HG02981 (cell line): ENCODE data around the gene PHACTR2.
"Not testable (repeated sequence)": the region's sequence is repeated elsewhere in the genome, so short reads cannot be mapped to it uniquely, and the experiment has no call there.

Source experiments
- ATAC-seq: cut with Tn5 transposase; IDR thresholded peaks from one replicate; pipeline ENCODE4 v1.9.1; 2021; ENCODE audit warnings: mild to moderate bottlenecking, moderate library complexity; ENCODE audit not compliant: unreplicated experiment

PHACTR2 gene

GRCh38 chr6:143758551-143758950 lies 80.8 kb downstream of the PHACTR2 start:
- ATAC-seq = no peak

DNA sequence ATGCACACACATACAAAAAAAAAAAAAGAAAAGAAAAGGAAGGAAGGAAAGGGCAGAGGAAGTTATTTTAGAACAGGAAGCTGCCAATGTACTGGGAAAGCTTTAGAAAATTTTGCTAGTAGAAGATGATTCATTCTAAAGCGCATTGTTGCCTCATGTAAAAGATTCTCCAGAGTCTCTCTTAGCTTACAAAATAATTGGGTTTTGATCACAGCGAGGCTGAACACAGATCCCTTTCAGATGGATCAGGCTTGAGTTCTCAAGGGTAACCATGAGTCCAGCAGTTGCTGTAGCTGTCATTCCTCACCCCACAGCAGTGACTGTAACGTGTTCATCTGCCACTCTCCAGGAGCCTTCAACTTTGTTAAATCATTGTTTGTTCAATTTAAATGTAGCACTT lies 81.9 kb downstream of the PHACTR2 start:
- ATAC-seq = no peak

DNA sequence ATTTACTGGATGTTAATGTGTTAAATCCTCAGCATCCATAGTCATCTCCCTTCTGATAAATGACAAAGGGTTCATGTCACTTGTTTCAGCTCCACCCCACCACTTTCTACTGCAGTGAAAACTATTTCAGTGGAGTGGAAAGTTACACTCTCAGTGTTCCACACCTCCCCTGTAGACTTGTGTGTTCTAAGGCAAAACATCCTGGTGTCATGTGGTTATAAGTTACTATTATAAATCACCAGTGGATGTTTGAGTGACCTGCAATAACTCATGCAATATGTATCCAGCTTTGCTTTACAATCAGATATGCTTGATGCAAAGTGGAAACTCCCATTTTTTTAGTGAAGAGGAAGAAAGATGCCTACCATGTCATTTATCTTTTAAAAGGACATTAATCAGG lies 83.3 kb downstream of the PHACTR2 start:
- ATAC-seq = no peak

DNA sequence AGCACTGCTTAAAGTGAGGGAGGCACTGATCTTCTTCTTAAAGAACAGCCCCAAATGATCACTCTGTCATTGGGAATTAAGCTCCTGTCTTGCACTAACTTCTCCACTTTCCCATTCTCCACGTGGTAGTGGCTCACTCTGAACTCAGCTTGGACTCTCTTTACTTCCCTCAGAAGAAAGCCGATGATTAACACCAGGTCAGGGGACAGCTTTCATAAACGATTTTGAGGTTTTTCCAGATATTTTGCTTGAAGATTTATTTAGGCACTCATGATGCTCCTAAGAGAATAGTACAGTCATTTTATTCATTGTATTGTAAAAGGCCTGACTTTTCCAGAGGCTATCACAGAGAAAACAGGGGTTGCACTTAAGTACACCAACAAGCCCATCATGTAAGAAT lies 84.4 kb downstream of the PHACTR2 start:
- ATAC-seq = no peak

- no peak for ATAC-seq
Observed at GRCh38 chr6:143765422-143766184, 87.8 kb downstream of the PHACTR2 start.

DNA sequence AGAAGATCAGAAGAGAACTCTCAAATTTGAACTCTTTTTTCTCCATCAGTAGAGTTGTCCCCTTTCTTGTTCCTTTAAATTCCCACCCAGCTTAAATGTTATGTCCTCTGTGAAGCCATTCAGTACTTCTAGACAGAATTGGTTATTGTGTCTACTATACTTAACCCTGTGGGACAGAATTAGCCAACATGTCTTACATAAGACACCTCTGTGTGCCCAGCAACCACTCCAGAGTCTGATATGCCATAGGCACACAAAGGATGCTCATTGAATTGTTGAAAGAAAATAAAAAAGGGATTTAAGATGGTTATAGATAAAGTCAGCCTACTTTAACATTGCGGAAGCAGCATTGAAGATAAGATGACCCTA lies 88.4 kb downstream of the PHACTR2 start:
- no peak for ATAC-seq

DNA sequence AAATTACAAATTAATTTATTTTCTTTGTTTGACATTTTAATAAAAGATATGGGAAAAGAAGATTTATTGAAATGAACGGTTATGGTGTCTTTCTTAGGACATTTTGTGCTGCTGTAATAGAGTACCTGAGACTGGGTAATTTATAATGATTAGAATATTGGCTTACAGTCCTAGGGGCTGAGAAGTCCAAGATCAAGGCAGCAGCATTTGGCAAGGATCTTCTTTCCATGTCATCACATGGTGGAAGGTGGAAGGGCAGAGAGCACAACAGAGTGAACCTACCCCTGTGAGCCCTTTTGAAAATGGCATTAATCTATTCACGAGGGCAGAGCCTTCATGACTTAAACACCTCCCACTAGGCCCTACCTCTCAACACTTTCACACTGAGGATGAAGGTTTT lies 89.7 kb downstream of the PHACTR2 start:
- no peak for ATAC-seq

DNA sequence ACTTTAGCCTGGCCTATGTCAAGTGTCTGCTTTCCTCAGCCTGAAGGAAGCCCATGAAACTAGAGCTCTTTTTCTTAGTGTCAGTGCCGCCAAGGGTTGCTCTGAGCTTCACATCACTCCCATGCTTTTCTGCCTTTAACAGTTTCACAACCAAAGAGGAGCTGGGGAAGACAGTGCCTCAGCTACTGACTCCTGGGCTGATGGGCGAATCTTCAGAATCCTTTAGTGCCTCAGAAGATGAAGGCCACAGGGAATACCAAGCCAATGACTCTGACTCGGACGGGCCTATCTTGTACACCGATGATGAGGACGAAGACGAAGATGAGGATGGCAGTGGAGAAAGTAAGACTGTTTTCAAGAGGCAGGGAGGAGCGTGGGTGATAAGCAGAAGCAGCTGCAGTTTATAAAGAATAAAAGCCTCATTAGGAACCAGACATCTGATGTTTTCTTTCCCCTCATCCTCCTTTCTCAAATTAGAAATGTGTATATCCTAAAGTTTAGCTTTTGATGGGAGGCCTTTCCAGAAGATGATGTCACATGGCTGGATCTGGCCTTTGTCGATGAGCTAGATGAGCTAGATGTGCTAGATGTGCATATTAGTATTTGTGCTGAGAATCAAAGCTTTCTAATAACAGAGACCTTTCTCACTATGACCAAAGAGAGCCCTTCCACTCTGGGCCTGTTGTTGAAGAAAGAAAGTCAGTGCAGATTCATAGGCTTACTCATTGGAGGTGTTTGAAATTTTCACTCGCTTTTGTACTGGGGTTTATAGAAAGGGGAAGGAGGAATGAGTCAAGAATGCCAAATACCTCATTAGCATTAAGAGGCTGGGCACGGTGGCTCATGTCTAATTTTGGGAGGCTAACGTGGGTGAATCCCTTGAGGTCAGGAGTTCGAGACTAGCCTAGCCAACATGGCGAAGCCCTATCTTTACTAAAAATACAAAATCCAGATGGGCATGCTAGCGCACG lies 94.6 kb downstream of the PHACTR2 start:
- ATAC-seq = no peak

DNA sequence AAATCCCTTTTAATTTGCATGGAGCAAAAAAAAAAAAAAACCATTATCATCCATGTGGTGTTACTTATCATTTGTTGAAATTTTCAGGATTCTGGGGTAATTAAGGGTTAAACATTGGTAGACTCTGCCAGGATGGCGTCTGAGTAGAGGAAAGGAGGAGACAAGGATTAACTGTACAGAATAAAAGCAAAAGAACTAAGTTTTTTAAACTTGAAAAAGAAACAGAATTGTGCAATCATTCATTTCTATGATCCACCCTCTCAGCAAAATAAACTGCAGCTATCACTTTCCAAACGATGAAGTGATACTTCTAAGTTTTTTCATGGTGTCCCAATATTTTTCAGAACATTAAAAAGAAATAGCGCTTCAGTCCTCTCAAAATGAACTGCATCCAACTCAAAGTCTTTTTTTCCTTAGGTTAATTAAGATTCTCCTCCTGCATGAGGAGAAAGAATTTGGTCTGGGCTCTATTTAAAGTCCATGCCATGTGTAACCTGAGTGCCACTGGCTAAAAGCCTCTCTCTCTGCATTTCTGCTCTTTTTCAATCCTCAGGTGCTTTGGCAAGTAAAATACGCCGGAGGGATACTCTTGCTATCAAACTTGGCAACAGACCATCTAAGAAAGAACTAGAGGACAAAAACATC lies 95.9 kb downstream of the PHACTR2 start:
- no peak for ATAC-seq

DNA sequence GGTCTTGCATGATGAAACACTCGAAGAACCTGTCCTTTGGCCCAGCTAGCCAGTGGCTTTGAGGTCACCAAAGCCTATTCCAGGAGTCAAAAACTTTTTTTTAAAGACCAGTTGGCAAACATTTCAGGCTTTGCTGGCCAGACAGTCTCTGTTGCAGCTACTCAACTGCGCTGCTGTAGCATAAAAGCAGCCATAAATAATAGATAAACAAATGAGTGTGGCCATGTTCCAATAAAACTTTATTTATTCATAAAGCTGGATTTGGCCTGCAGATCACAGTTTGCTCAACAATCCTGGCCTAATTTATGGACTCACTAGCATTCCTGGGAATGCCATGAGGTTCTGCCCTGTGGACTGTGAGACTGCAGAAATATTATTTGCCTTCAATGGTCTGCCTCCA lies 96.6 kb downstream of the PHACTR2 start:
- ATAC-seq = no peak

GRCh38 chr6:143775336-143775735 lies 97.6 kb downstream of the PHACTR2 start:
- no peak for ATAC-seq

DNA sequence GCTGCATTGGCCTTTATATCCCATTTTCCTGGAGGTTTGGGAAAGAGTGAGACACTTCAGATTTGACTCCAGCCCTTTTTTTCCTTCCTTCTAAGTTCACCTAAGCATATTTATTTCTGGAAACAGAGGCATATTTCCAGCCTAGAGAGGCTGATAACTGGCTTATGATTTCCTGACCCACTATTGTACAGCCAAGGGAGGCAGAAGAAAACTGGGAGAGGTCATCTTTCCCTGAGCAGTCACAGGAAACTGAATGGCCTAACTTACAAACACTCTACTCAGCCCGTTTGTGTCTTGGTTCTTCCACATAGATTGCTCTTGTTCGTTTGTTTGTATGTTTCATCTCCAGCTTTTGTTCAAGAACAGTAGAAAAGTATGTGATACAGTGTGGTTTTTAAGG lies 101.2 kb downstream of the PHACTR2 start:
- no peak for ATAC-seq

- no peak for ATAC-seq
Observed at GRCh38 chr6:143782481-143782880, 104.7 kb downstream of the PHACTR2 start.

DNA sequence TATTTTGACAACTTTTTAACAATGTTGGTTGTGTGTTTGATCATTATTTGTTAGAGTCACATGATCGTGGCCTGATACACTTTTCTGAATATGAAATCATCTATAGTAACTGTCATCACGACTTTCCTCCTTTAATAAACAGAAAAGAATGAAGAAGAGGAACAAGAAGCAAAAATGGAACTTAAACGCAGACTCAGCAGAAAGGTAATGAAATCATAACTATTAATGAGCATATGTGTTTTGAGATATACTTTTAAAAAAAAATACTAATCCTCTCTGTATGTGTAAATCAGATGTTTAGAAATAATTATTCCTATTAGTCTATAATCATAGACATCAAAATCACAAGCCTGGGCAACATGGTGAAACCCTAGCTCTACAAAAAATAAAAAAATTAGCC lies 105.3 kb downstream of the PHACTR2 start:
- ATAC-seq = no peak

DNA sequence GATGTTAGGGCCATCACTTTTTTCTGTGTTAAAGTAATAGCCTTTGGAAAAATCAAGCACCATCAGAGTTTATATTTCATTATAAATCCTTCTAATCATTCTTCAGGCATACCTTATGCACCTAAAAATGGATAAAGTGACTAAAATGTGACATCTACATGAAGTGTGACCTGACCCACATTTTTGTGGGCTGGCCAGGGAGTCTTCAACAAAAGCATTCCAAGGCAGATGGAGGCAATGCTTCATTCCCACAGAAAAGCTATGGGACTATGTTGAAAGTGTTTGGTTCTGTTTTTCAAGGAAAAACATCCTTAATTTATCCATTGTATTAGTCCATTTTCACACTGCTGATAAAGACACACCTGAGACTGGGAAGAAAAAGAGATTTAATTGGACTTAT lies 106.6 kb downstream of the PHACTR2 start:
- no peak for ATAC-seq

- ATAC-seq = not testable (repeated sequence)
Observed at GRCh38 chr6:143786371-143786770, 108.6 kb downstream of the PHACTR2 start.

- ATAC-seq = no peak
Observed at GRCh38 chr6:143792402-143793279, 114.9 kb downstream of the PHACTR2 start.

DNA sequence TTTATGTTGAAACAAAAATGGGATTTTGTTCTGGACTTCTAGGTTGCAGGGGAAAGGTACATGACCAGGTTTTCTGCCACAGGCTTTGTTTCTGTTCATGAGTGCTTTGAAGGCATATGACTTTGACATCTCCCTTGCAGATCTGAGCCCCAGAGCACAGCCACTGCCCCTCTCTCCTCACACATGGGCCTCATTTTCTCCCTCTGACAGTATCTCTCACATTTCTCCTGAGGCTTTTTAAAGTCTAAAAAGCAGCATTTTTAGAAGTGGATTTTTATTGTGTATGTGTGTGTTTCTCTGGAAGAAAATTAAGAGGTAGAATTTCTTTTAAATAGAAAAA lies 115.5 kb downstream of the PHACTR2 start:
- ATAC-seq = no peak

DNA sequence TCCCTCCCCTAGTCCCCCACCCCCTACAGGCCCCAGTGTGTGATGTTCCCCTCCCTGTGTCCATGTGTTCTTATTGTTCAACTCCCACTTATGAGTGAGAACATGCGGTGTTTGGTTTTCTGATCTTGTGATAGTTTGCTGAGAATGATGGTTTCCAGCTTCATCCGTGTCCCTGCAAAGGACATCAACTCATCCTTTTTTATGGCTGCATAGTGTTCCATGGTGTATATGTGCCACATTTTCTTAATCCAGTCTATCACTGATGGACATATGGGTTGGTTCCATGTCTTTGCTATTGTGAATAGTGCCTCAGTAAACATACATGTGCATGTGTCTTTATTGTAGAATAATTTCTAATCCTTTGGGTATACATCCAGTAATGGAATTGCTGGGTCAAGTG lies 118.8 kb downstream of the PHACTR2 start:
- ATAC-seq = not testable (repeated sequence)

- not testable (repeated sequence) for ATAC-seq
Observed at GRCh38 chr6:143798487-143798886, 120.7 kb downstream of the PHACTR2 start.
